GM21786 (cell line): ENCODE results near the gene LRRC43.

Experiments used
- ATAC-seq: cut with Tn5 transposase; IDR thresholded peaks from one replicate; pipeline ENCODE4 v1.9.1; 2021; ENCODE audit not compliant: unreplicated experiment

The LRRC43 gene

GRCh38 chr12:122182887-122183587 lies at the start of gene LRRC43:
TSS of gene LRRC43 (plus strand) at chr12:122183123. CDS start at chr12:122183145, 22 bp downstream.
- no peak for ATAC-seq

GRCh38 chr12:122133192-122133950 lies 49.6 kb upstream of the LRRC43 start:
- ATAC-seq, result no peak

- ATAC-seq, result no peak
Measured at GRCh38 chr12:122135437-122136031, 47.4 kb upstream of the LRRC43 start.

GRCh38 chr12:122137229-122137628 lies 45.7 kb upstream of the LRRC43 start:
- no peak for ATAC-seq

- ATAC-seq, result no peak
Measured at GRCh38 chr12:122137681-122138080, 45.2 kb upstream of the LRRC43 start.

GRCh38 chr12:122138181-122138580 lies 44.7 kb upstream of the LRRC43 start:
- no peak for ATAC-seq

- no peak for ATAC-seq
Measured at GRCh38 chr12:122138616-122139015, 44.3 kb upstream of the LRRC43 start.

- no peak for ATAC-seq
Measured at GRCh38 chr12:122139266-122139665, 43.7 kb upstream of the LRRC43 start.

GRCh38 chr12:122139941-122140340 lies 43.0 kb upstream of the LRRC43 start:
- no peak for ATAC-seq

GRCh38 chr12:122140467-122141257 lies 42.3 kb upstream of the LRRC43 start:
- ATAC-seq, result no peak

- no peak for ATAC-seq
Measured at GRCh38 chr12:122141911-122142725, 40.8 kb upstream of the LRRC43 start.

- ATAC-seq, result no peak
Measured at GRCh38 chr12:122142857-122143256, 40.1 kb upstream of the LRRC43 start.

GRCh38 chr12:122144885-122145284 lies 38.0 kb upstream of the LRRC43 start:
- ATAC-seq, result no peak

- ATAC-seq, result no peak
Measured at GRCh38 chr12:122145505-122146330, 37.2 kb upstream of the LRRC43 start.

GRCh38 chr12:122147514-122148290 lies 35.2 kb upstream of the LRRC43 start:
- ATAC-seq, result no peak

- ATAC-seq, result no peak
Measured at GRCh38 chr12:122148657-122149056, 34.3 kb upstream of the LRRC43 start.

GRCh38 chr12:122150127-122150681 lies 32.7 kb upstream of the LRRC43 start:
- no peak for ATAC-seq

- ATAC-seq, result no peak
Measured at GRCh38 chr12:122152754-122153153, 30.2 kb upstream of the LRRC43 start.
